Colon (tissue), 2 donors: ENCODE results near the gene KLC4.
"Not testable (repeated sequence)": the region's sequence is repeated elsewhere in the genome, so short reads cannot be mapped to it uniquely, and the experiment has no call there.

Experiments
- FAIRE-seq: peaks from 2 replicates; lab custom pipeline; 2012; peaks lifted over from hg19 to GRCh38; lab: Jason Lieb, UNC
- donor health status: control.
- donor health status: control.

KLC4 gene

GRCh38 chr6:43070028-43070632, 10.7 kb downstream of the KLC4 start:
- FAIRE-seq: no peak

- no peak for FAIRE-seq
Observed at GRCh38 chr6:43074847-43075669, 15.6 kb downstream of the KLC4 start.

DNA sequence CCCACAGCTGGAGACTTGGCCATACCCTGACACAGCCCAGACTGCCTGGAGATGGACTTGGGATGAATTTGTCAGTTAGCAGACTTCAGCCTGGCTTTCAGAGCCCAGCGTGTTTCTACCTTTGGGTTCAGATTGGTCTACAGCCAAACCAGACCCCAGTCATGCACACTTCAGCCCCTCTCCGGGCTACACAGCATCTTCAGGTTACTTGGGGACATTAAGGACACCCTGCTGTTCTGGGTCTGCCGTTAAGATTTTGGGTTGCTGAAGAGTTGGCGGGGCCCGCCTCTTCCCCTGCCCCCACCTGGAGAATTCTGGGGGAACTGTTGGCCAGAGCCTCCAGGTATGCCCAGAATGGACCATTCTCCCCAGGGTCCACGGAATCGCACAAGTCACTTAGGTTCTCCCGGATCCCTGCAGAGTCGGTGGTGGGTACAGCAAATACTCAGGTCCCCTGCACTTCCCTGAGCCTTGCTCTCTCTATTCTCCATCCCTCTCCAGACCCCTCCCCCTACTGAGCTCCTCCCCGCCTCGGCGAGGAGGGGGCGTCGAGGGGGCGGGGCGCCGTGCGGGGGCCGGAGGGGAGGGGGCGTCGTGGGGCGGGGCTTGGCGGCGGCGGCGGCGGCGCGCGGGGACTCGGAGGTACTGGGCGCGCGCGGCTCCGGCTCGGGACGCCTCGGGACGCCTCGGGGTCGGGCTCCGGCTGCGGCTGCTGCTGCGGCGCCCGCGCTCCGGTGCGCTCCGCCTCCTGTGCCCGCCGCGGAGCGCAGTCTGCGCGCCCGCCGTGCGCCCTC, 16.4 kb downstream of the KLC4 start, which contains the start of gene PTK7:
TSS of gene PTK7 (plus strand) at position 645 of the 794 bp plus-strand sequence. CDS start 175 bp downstream, outside the sequence.
- FAIRE-seq: no peak

GRCh38 chr6:43076464-43077332, 17.3 kb downstream of the KLC4 start:
- FAIRE-seq: no peak

GRCh38 chr6:43077333-43077809, 17.9 kb downstream of the KLC4 start:
- FAIRE-seq: no peak

- no peak for FAIRE-seq
Observed at GRCh38 chr6:43077981-43078511, 18.6 kb downstream of the KLC4 start.

DNA sequence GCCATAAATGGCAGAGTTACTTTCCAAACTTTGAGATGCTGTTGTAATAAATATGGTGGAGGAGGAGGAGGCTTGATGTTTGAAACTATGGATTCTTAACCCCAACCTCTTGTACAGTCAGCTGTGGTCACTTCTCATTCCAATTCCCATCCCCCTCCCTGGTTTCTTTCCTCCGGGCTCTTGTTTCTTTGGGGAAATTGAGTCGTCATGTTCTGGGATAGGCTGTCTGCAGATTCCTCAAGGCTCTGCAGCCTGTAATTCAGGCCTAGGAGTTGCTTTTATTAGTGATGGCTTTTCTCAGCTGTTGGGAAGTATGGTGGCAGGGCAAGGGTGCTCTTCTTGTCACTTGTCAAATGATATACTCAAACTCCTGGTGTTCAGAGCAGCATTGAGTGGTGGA, 19.3 kb downstream of the KLC4 start:
- no peak for FAIRE-seq

DNA sequence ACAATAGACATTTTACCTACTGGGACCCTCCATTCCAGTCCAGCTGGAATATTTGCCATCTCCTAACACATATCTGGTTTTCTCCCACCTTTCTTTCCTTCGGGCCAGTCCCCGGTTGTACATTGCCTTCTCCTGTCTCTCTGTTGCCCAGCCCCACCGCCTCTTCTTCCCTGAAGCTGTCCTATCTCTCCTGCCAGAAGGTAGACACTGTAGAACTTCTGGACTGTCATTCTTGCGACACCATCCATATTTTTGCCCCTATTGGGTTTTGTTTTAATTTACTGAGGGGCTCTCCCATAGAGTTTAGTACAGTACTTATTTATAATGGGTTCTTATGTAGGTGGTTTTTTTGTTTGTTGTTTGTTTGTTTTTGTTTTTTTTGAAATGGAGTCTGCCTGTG, 21.6 kb downstream of the KLC4 start:
- no peak for FAIRE-seq

DNA sequence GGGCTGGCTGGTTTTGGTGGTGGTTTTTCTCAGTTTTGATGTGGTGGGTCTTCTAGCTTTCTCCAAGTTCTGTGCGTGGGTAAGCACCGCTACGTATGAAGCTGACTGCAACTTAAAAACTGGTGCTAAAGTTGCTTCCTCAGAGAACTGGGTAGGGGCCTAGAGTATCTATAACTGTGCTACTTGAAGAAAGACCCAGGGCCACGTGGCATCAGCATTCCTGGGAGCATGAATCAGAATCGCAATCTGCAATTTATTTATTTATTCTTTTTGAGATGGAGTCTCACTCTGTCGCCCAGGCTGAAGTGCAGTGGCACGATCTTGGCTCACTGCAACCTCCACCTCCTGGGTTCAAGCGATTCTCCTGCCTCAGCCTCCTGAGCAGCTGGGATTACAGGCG, 22.5 kb downstream of the KLC4 start:
- not testable (repeated sequence) for FAIRE-seq

DNA sequence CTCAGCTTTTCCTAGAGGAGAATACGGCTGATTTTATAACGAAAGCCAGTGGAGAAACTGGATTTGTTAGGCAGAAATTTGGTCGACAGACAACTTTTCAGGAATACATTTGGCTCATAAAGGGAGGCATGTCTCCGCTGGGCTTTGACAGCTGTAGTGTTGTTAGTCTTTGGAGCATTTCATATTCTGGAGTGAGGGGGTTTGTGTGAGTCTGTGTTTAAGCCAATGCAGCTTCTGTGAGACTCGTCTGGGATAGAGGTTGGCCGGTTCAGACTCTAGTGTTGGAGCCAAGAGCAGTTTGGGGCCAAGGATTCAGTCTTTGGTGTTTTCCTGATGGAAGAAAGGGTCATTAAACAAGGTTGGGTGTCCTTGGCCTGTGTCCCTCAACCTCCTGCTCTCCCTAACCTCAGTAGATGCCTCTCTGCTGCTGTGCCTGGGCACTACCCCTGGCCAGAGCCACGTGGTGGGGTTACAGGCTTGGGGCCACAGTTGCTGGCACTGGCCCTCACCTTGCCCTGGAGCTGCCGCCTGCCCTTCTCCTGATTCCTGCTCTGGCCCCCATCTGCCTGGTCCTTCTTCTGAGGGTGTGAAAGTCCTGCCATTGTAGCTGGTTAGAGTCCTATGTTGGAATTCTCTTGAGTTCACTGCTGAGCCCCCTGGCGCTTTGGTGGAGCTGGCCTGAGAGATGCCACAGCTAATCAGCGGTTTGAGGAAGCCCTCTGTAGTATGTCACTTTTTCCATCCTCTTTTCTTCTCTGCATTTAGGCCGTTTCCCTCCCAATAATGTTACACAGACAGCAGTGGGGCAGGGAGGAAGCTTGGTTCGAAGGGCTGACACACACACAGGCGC, 23.6 kb downstream of the KLC4 start:
- FAIRE-seq: no peak

DNA sequence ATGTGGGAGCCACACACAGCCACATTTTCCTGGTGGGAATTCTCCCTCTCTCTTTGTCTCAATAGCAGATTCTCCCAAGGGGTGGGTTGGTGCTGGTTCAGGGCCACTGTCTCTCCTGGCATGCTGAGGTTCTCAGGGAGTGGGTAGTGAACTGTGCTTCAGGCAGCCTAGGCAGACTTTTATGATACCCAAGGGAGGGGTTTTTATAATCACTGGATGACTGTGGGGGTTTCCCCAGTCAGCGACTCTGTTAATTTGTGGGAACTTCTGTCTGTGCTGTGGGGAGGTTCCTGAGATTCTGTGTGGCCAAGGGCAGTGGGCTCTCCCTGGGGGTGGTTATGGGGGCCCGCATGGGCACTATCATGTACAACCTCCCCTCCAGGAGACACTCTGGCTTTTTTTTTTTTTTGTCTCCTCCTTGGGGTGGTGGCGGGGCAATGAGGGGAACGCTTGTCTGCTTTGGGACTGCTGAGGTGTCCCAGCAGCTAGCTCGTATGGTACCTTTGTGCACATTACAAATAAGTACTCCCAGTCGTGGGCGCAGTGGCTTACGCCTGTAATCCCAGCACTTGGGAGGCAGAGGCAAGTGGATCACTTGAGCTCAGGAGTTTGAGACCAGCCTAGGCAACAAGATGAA, 26.7 kb downstream of the KLC4 start:
- no peak for FAIRE-seq

- FAIRE-seq: no peak
Observed at GRCh38 chr6:43088654-43089056, 29.2 kb downstream of the KLC4 start.

- no peak for FAIRE-seq
Observed at GRCh38 chr6:43089467-43089866, 30.0 kb downstream of the KLC4 start.

GRCh38 chr6:43089874-43090558, 30.6 kb downstream of the KLC4 start:
- FAIRE-seq: no peak

GRCh38 chr6:43090559-43090956, 31.1 kb downstream of the KLC4 start:
- no peak for FAIRE-seq

GRCh38 chr6:43091020-43091419, 31.6 kb downstream of the KLC4 start:
- FAIRE-seq: no peak

DNA sequence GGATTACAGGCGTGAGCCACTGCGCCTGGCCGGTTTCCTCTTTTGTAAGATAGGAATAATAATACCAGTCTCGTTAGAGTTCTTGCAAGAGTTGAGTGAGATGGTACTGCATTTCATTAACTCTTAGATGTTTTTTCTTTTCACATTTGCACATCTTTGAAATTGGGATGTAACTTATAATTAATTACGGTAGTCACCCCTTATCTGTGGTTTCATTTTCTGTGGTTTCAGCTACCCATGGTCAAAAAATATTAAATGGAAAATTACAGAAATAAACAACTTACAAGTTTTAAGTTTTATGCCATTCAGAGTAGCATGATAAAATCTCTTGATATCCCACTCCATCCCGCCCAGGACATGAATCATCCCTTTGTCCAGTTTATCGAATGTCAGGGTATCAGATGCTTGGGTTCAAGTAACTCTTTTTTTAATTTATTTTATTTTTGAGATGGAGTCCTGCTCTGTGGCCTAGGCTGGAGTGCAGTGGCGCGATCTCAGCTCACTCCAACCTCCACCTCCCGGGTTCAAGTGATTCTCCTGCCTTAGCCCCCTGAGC, 32.1 kb downstream of the KLC4 start:
- FAIRE-seq: no peak

GRCh38 chr6:43092635-43093034, 33.2 kb downstream of the KLC4 start:
- no peak for FAIRE-seq
